SK-N-SH (cell line): ENCODE data around the gene PAFAH1B2. TPM values are rescaled to one million over a fixed set of nuclear protein-coding genes. Genes with fewer than 3 reads are reported as not detected.

Experiments
- CTCF ChIA-PET: fragments of 300-600, 350-600 bp; formaldehyde crosslinking; extraction: SDS; loops from one replicate; lab custom pipeline; 2021; lab: Yijun Ruan, JAX
- POLR2A ChIA-PET: fragments of 350-600 bp; sonication (Branson Sonifier 250); formaldehyde crosslinking; extraction: SDS; loops from one replicate; lab custom pipeline; 2020; ENCODE audit warnings: antibody characterized with exemption, inconsistent platforms; lab: Yijun Ruan, JAX
- DNase-seq: peaks from one replicate; pipeline ENCODE4 v3.0.0; 2012
- H2AFZ ChIP-seq: fragments of 200-600 bp; sonication (generic); 2 replicates; pipeline ENCODE4 v1.8.1; 2016; ENCODE audit warnings: antibody characterized with exemption, mild to moderate bottlenecking, low read depth
- H3F3A ChIP-seq: fragments of 200-600 bp; sonication (generic); replicated peaks from 2 replicates; pipeline ENCODE3; 2016; ENCODE audit warnings: antibody characterized with exemption, mild to moderate bottlenecking; ENCODE audit not compliant: insufficient read depth
- H3K27ac ChIP-seq, 2 experiments: fragments of 200-500 bp in 1 of 2; fragments of 200-600 bp in 1 of 2; sonication (Bioruptor generic) in 1 of 2; sonication (generic), shearing (Covaris generic) in 1 of 2; 2 replicates each; pipeline versions ENCODE4 v1.5.1 to v1.6.1; 2014 to 2016; ENCODE audit warnings: low read depth in 2 of 2, inconsistent platforms in 1 of 2, low read length in 1 of 2, mild to moderate bottlenecking in 1 of 2, mixed read lengths in 1 of 2
- H3K27me3 ChIP-seq: fragments of 200-600 bp; sonication (generic), shearing (Covaris generic); 2 replicates; pipeline ENCODE4 v1.6.1; 2016; ENCODE audit warnings: mixed run types; ENCODE audit not compliant: insufficient read depth
- H3K36me3 ChIP-seq, 2 experiments: fragments of 200-500 bp in 1 of 2; fragments of 200-600 bp in 1 of 2; sonication (Bioruptor generic) in 1 of 2; sonication (generic) in 1 of 2; replicated peaks in 1 of 2; 2 replicates each; pipeline versions ENCODE3 to v1.5.1; 2014 to 2016; ENCODE audit warnings: low read length in 1 of 2, mild to moderate bottlenecking in 1 of 2; ENCODE audit not compliant: insufficient read depth in 2 of 2, control insufficient read depth in 1 of 2
- H3K4me1 ChIP-seq, 2 experiments: fragments of 200-500 bp in 1 of 2; fragments of 200-600 bp in 1 of 2; sonication (Bioruptor generic) in 1 of 2; sonication (generic), shearing (Covaris generic) in 1 of 2; 2 replicates each; pipeline versions ENCODE4 v1.5.1 to v1.6.1; 2014 to 2016; ENCODE audit warnings: low read depth in 1 of 2, low read length in 1 of 2, mixed run types in 1 of 2; ENCODE audit not compliant: insufficient read depth in 2 of 2, control insufficient read depth in 1 of 2
- H3K4me2 ChIP-seq: fragments of 200-600 bp; sonication (generic), shearing (Covaris generic); 2 replicates; pipeline ENCODE4 v1.6.1; 2017; ENCODE audit warnings: mixed run types
- H3K4me3 ChIP-seq, 2 experiments: fragments of 200-500 bp in 1 of 2; fragments of 200-600 bp in 1 of 2; sonication (Bioruptor generic) in 1 of 2; sonication (generic), shearing (Covaris generic) in 1 of 2; 2 replicates each; pipeline versions ENCODE4 v1.5.1 to v1.8.1; 2014 to 2016; ENCODE audit warnings: low read depth in 2 of 2, inconsistent platforms in 1 of 2, low read length in 1 of 2, mild to moderate bottlenecking in 1 of 2, mixed read lengths in 1 of 2, moderate library complexity in 1 of 2
- H3K79me2 ChIP-seq: fragments of 200-600 bp; sonication (generic); 2 replicates; pipeline ENCODE4 v1.8.1; 2017; ENCODE audit warnings: mild to moderate bottlenecking; ENCODE audit not compliant: insufficient read depth
- H3K9ac ChIP-seq: fragments of 200-600 bp; sonication (generic); 2 replicates; pipeline ENCODE4 v1.6.1; 2017; ENCODE audit warnings: mixed run types
- H3K9me2 ChIP-seq: fragments of 200-600 bp; sonication (generic); 2 replicates; pipeline ENCODE4 v1.6.1; 2017; ENCODE audit warnings: mixed run types
- H3K9me3 ChIP-seq: fragments of 200-600 bp; sonication (generic); 2 replicates; pipeline ENCODE4 v1.6.1; 2017; ENCODE audit warnings: mixed run types, mild to moderate bottlenecking, moderate library complexity
- H4K20me1 ChIP-seq: fragments of 200-600 bp; sonication (generic); 2 replicates; pipeline ENCODE4 v1.6.1; 2017; ENCODE audit warnings: mild to moderate bottlenecking, mixed run types; ENCODE audit not compliant: insufficient read depth
- EZH2phosphoT487 ChIP-seq: fragments of 200-600 bp; sonication (generic); IDR thresholded peaks from 2 replicates; pipeline ENCODE4 v1.6.1; 2017; ENCODE audit warnings: low read depth, mixed run types, mild to moderate bottlenecking, antibody characterized with exemption, moderate library complexity, borderline replicate concordance
- FOXJ3 ChIP-seq: sonication (generic); formaldehyde crosslinking; IDR thresholded peaks from 2 replicates; pipeline ENCODE4 v1.5.1; 2020; ENCODE audit warnings: mild to moderate bottlenecking, missing genetic modification reagents
- GABPA ChIP-seq: IDR thresholded peaks from 2 replicates; pipeline ENCODE4 v1.4.0; 2012; ENCODE audit warnings: low read depth, mild to moderate bottlenecking
- NFIC ChIP-seq: IDR thresholded peaks from 2 replicates; pipeline ENCODE4 v1.4.0; 2012; ENCODE audit warnings: borderline replicate concordance
- NRF1 ChIP-seq: IDR thresholded peaks from 2 replicates; pipeline ENCODE4 v1.6.1; 2012; ENCODE audit warnings: low read depth, mild to moderate bottlenecking, low read length
- POLR2AphosphoS5 ChIP-seq: IDR thresholded peaks from 2 replicates; pipeline ENCODE4 v1.6.1; 2012; ENCODE audit warnings: low read depth, low read length
- TAF1 ChIP-seq: IDR thresholded peaks from 2 replicates; pipeline ENCODE4 v1.6.1; 2012; ENCODE audit warnings: low read depth, mild to moderate bottlenecking, low read length, moderate library complexity, borderline replicate concordance
- YY1 ChIP-seq: IDR thresholded peaks from 2 replicates; pipeline ENCODE4 v1.4.0; 2012; ENCODE audit warnings: low read depth, mild to moderate bottlenecking
- WGBS: methylation state at CpG from one replicate; pipeline ENCODE4 v1.1.6; 2017; ENCODE audit warnings: low lambda C conversion rate; 5-methylcytosine and 5-hydroxymethylcytosine counted together
- polyA plus RNA-seq, 3 experiments: library from polyadenylated mRNA; depleted of rRNA; stranded (reverse); fragments of >200 nt; gene quantifications; 2 replicates each; pipeline ENCODE4 v1.2.3, GENCODE V29; 2012
- TF ChIP-seq, protein P1 (sequence below): fragments of 150-350 bp; IDR thresholded peaks from 2 replicates; pipeline ENCODE4 v1.6.1; 2016; ENCODE audit warnings: mild to moderate bottlenecking, low read depth, low read length
- TF ChIP-seq, protein P2 (sequence below): IDR thresholded peaks from 2 replicates; pipeline ENCODE4 v1.4.0; 2012; ENCODE audit warnings: low read depth
- TF ChIP-seq, protein P3 (sequence below): fragments of 150-350 bp; IDR thresholded peaks from 2 replicates; pipeline ENCODE4 v1.6.1; 2017; ENCODE audit warnings: antibody characterized with exemption, low read length, low read depth, borderline replicate concordance
- TF ChIP-seq, protein P4 (sequence below): IDR thresholded peaks from 2 replicates; pipeline ENCODE4 v1.4.0; 2012; ENCODE audit warnings: low read depth, borderline replicate concordance

The PAFAH1B2 gene
- polyA plus RNA-seq, 1 of the 3 experiments (the other 2 are of a cell fraction): 19.6 TPM

DNA sequence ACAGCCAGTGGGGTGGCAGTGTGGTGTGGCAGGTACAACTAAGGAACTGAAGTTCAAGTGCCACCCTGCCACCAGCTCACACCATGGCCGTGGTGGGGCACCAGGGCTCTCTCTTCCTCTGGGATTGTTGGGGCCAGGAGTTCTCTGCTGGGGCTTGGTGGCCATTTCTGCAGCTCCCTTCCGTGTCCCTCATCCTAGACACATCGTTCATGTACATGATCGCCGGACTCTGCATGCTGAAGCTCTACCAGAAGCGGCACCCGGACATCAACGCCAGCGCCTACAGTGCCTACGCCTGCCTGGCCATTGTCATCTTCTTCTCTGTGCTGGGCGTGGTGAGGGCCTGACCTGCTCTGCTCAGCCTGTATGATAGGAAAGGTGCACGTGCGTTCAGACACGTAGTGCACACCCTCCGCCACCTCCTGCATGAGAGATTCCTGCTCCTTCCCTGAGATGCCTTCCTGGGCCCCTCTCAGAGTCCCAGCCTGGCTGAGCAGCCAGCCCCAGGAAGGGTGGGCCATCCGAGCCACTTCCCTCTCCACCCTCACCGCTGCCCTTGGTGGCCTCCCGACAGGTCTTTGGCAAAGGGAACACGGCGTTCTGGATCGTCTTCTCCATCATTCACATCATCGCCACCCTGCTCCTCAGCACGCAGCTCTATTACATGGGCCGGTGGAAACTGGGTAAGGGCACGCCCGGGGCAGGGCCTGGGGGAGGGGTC, 47.8 kb downstream of the PAFAH1B2 start:
- H3K4me1 ChIP-seq: no peaks in the 10 kb centered on the region
- no peaks in the 10 kb centered on the region for H4K20me1 ChIP-seq
- no peak overlapping the region for H3K9ac ChIP-seq
- TF ChIP-seq TAF1: no peak
- no peak for TF ChIP-seq POLR2AphosphoS5
- TF ChIP-seq YY1: no peak
- TF ChIP-seq, protein P1, sequence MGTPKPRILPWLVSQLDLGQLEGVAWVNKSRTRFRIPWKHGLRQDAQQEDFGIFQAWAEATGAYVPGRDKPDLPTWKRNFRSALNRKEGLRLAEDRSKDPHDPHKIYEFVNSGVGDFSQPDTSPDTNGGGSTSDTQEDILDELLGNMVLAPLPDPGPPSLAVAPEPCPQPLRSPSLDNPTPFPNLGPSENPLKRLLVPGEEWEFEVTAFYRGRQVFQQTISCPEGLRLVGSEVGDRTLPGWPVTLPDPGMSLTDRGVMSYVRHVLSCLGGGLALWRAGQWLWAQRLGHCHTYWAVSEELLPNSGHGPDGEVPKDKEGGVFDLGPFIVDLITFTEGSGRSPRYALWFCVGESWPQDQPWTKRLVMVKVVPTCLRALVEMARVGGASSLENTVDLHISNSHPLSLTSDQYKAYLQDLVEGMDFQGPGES: no peak
- H2AFZ ChIP-seq: no peak overlapping the region
- DNase-seq: no peak
- POLR2A ChIA-PET: no interaction called here
- WGBS: 93% methylated on average over 17 of the region's 26 CpGs
- no peak overlapping the region for H3K4me3 ChIP-seq
- no peaks in the 10 kb centered on the region for H3F3A ChIP-seq
- H3K27me3 ChIP-seq: no peaks in the 10 kb centered on the region
- peaks cover 0 to 17% of the 10 kb centered on the region in 2 experiments for H3K36me3 ChIP-seq
- H3K9me2 ChIP-seq: no peaks in the 10 kb centered on the region
- no peaks in the 10 kb centered on the region for H3K79me2 ChIP-seq
- H3K9me3 ChIP-seq: no peaks in the 10 kb centered on the region
- no peak overlapping the region for H3K4me2 ChIP-seq
- no peak overlapping the region for H3K27ac ChIP-seq
- CTCF ChIA-PET: interaction anchor here (1.0 kb wide), 1 partner anchor 11 kb away, joined by 3 read pairs; no protein-coding TSS in a partner anchor

DNA sequence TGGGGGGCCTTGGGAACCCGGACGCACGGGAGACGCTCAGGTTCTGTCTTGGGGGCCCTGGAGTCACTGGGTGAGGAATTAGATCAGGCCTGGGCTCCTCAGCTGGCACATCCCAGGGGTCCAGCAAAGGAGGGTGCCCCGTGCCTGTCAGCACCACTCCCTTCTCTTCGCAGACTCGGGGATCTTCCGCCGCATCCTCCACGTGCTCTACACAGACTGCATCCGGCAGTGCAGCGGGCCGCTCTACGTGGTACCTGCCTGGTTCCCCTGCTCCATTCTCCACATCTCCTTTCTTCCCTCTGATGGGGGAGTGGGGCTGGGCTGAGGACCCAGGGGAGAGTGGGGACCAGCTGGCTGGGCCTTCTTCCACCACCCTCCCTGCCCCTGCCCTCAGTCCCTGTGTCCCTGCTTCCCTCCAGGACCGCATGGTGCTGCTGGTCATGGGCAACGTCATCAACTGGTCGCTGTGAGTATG, 48.4 kb downstream of the PAFAH1B2 start:
- H3K27me3 ChIP-seq: no peaks in the 10 kb centered on the region
- no peak overlapping the region for H2AFZ ChIP-seq
- WGBS: 96% methylated on average over 14 of the region's 17 CpGs
- H4K20me1 ChIP-seq: no peaks in the 10 kb centered on the region
- no peak overlapping the region for H3K4me2 ChIP-seq
- H3K79me2 ChIP-seq: peaks cover 1% of the 10 kb centered on the region; the same call in 1 of the 2 replicates
- peak; percentile 12 for DNase-seq
- CTCF ChIA-PET: no interaction called here
- H3F3A ChIP-seq: no peaks in the 10 kb centered on the region
- no peaks in the 10 kb centered on the region for H3K4me1 ChIP-seq
- H3K4me3 ChIP-seq: no peak overlapping the region
- H3K27ac ChIP-seq: no peak overlapping the region
- no peaks in the 10 kb centered on the region for H3K9me2 ChIP-seq
- H3K36me3 ChIP-seq: peaks cover 0 to 17% of the 10 kb centered on the region in 2 experiments
- POLR2A ChIA-PET: no interaction called here
- TF ChIP-seq TAF1: no peak
- no peak for TF ChIP-seq EZH2phosphoT487
- TF ChIP-seq, protein P2, sequence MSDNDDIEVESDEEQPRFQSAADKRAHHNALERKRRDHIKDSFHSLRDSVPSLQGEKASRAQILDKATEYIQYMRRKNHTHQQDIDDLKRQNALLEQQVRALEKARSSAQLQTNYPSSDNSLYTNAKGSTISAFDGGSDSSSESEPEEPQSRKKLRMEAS: no peak
- no peak for TF ChIP-seq GABPA
- TF ChIP-seq, protein P3, sequence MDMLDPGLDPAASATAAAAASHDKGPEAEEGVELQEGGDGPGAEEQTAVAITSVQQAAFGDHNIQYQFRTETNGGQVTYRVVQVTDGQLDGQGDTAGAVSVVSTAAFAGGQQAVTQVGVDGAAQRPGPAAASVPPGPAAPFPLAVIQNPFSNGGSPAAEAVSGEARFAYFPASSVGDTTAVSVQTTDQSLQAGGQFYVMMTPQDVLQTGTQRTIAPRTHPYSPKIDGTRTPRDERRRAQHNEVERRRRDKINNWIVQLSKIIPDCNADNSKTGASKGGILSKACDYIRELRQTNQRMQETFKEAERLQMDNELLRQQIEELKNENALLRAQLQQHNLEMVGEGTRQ: no peak
- no peak for TF ChIP-seq FOXJ3 (CRISPR knock-in tag)
- TF ChIP-seq, protein P4, sequence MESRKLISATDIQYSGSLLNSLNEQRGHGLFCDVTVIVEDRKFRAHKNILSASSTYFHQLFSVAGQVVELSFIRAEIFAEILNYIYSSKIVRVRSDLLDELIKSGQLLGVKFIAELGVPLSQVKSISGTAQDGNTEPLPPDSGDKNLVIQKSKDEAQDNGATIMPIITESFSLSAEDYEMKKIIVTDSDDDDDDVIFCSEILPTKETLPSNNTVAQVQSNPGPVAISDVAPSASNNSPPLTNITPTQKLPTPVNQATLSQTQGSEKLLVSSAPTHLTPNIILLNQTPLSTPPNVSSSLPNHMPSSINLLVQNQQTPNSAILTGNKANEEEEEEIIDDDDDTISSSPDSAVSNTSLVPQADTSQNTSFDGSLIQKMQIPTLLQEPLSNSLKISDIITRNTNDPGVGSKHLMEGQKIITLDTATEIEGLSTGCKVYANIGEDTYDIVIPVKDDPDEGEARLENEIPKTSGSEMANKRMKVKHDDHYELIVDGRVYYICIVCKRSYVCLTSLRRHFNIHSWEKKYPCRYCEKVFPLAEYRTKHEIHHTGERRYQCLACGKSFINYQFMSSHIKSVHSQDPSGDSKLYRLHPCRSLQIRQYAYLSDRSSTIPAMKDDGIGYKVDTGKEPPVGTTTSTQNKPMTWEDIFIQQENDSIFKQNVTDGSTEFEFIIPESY: no peak
- no peak for TF ChIP-seq NFIC
- no peak for TF ChIP-seq NRF1
- no peaks in the 10 kb centered on the region for H3K9me3 ChIP-seq
- H3K9ac ChIP-seq: no peak overlapping the region
